Activated CD8-positive, alpha-beta memory T cell treated with anti-CD3 and anti-CD28 coated beads, Interleukin-2, amount 50 U/mL, for 1 hour (primary cell): Measurements from ENCODE around the gene TRAK1.

Experiments used
- DNase-seq: peaks from one replicate; pipeline ENCODE4 v3.0.0-alpha.2; 2020; ENCODE audit errors: extremely low read depth

TRAK1 gene

DNA sequence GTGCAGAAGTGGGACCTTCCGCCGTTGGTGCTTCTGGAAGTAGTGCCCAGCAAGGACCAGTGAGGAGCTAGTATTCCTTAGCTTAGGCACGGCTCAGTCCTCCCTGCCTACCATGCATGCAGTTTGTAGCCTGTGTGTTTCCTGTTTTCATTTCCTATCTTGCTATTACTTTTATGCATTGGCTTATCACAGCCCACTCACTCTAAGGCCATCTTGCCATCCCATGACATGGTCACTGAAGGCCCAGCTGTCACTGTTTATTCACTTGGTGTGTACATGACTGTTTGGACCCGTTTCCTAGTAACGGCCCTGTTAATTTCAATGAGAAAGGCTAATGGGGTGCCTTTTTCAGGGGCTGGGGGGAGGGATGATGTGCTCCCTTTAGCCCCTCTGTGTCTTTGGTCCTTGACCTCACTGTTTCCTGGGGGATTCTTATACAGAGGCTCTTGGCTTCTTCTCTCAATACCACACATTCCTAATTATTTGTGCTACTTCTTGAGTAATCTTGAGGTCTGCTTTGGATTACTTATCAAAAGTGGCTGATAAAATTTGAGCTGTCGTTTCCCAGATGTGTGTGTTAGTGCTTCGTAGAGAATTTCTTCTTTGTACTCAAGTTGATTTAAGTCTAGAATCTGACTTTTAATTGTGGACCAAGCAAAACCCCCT is 24.5 kb upstream of the TRAK1 start:
- no peak for DNase-seq

DNA sequence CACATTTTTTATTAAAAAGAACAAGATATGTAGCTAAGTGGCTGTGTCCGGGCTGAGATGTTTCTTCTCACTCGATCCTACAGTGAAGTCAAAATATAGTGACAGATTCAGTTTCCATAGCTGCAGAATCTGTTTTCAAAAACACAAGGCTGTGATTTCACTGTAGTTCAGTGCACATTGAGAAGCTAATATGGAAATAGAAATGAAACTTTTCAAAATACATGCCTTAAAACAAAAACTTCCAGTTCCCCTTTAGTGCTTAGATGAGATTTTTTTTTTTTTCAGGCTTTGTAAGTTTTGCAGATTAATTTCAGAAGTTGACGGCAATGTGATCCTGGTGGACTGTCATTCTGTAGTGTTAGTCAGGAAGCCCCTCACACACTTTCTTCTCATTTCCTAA is 23.8 kb upstream of the TRAK1 start:
- no peak for DNase-seq

DNA sequence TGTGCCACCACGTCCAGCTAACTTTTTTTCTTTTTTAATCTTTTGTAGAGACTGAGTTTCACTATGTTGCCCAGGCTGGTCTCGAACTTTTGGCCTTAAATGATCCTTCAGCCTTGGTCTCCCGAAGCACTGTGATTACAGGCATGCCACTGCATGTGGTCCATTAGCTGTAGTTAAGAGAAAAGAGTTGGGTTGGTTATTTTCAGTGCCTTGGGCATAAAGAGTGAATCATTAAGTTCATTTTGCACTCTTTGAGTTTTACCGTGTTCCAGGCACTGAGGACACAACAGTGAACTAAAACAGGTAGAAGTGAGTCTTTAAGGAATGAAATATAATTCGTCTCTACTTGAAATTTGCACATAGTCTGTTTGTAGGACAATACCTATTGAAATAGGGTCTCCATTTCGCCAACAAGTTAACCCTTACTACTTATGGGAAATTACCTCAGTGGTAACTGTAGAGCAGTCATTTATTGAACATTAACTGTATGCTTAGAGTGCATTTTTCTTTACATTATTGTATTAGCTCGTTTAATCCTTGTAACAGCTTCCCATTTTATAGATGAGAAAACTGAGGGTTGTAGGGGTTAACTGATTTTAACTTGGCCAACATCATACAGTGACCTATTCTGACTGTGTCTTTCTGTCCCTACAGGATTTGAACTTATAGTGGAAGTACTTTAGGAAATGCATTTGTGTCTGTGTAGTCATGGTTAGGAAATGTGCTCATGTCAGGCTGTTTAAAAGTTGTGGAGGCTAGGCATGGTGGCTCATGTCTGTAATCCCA is 22.7 kb upstream of the TRAK1 start:
- no peak for DNase-seq

DNA sequence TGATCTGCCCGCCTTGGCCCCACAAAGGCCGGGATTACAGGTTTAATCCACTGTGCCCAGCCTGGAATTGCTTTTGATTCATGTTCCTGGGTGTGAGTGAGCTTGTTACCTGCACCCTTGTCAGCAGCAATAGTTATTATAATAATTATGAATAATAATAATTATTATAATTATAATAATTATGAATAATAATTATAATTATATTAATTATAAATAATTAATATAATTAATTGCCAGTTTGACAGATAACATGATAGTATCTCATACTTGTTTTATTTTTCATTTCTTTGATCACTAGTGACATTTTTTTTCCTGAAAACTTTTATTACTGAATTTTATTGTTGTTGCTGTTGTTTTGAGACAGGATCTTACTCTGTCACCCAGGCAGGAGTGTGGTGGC is 21.1 kb upstream of the TRAK1 start:
- no peak for DNase-seq

DNA sequence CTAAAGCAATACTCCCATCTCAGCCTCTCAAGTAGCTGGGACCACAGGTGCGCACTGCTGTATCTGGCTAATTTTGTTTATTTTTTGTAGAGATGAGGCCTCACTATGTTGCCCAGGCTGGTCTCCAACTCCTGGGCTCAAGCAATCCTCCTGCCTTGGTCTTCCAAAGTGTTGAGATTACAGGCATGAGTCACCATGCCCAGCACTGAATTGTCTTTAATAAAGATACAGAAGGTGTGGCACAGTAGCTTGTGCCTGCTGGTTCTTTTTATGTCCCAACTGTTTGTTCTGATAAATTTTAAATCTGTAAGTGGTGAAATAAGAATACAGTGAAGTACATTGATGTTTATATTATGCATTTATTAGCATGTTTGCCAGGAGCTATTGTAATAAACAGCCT is 20.6 kb upstream of the TRAK1 start:
- no peak for DNase-seq

DNA sequence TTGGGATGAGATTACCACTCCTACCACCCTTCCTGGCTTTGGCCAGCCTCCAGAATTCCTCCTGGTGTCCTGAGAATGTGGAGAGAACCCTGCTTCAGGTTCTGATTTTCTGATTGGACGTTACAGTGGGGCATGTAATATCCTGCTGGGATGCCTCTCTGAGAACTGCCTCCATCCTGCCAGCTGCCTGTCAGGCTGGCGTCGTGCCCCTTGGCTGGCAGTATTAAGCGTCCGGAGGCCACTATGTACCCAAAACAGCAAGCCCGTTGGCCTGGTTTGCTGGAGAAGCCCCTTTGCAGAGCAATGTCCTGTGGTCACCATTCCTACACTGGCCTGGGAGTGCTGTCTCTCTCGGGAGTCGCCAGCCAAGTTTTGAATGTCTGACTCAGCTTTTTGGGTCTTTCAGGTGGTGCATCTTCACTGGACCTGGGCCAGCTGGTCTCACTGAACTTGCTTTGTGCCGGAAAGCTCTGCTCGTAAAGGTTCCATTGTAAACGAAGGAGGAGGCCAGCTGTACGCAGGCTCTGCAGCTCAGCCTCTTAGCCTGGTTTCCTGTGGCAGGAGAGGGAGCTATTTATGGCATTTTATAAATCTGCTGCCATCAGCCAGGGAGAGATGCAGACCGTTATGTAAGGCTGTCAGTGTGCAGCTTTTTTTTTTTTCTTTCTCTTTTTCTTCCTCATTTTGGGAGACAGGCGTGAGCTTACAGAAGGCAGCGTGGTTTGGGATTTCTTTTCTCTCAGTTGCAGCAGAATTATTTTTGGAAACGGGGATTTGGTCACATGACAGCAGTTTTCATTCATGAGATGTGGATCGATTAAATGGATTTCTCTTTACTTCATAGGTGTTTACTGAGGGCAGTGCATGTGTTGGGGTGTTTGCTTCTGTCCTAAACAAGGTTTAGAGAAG is 19.0 kb upstream of the TRAK1 start:
- DNase-seq = no peak

DNA sequence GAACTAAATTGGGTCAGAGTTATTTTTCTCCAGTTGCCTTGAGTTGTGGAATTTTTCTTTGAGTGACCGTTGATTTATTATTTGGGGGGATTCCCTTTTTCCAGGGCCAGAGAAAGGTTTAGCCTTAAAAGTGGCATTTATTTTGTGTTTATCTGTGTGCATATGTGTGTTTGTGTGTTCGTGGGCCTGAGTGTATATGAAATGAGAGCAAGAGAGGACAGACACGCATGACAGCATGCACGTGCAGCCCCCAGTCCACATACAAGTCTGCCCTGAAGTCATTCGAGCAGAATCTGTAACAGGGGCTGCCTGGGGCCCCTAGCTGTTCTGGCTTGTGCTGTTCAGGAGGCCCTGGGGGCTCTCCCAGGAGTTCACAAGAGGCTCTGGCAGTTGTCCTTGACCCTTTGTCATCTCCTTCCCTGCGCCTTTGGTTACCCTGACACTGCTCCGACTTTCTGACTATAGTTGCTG is 18.3 kb upstream of the TRAK1 start:
- no peak for DNase-seq

DNA sequence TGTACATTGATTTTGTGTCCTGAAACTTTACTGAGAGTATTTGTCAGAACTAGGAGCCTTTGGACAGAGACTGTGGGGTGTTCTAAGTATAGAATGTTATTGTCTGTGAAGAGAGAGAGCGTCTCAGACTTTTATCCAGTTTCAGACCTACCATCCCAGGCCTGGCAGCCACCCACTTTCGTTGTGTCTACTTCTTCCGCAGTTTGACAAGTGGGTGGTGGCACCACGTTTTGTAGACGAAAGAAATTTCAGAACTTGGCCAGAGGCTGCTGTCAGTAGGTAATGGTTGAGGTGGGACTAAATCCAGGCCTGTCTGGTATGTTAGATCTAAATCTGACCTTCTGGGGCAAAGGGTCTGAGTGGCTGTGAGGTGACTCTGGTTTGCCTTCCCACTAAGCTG is 13.4 kb upstream of the TRAK1 start:
- no peak for DNase-seq

DNA sequence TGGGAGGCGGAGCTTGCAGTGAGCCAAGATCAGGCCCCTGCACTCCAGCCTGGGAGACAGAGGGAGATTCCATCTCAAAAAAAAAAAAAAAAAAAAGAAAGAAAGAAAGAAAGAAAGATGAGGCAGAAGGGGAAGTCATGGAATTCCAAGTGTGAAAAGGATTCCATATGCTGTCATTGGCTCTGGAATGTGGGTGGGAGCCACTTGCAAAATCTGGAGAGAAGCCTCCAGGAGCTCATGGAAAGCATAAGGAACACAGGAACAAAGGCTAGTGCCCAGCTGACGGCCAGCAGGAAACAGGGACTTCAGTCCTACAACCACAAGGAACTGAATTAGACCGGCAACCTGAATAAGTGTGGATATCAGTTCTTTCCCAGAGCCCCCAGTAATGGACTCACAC is 12.5 kb upstream of the TRAK1 start:
- no peak for DNase-seq

DNA sequence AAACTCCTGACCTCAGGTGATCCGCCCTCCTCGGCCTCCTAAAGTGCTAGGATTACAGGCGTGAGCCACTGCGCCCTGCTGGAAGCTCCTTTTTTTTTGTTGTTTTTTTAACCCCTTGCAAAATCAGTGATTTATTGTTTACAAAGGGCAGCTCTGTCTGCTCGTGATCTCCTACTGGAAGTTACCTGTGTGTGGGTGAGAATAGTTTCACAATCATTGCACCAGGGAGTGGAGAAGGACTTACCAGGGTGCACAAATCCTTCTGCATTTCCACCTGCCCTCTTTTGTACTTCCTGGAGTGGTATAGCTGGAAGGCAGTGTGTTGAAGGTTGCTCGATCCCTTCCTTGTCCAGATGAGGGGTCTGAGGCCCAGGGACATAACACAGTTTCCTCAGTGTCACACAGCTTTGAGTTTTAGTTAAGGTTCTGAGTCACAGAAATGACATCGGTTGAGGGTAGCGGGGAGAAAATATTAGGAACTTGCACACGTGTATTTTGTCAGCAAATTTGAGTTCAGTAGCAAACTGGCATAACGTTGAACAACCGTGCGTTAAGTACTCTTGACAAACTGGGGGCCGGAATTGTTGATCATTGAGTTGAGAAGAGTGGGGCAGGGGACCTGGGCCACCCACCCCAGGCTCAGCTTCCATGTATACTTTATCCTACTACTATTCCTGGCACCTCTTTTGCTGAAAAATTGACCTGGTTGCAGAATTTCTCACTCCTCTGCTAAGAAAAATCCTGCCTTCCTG is 11.3 kb upstream of the TRAK1 start:
- no peak for DNase-seq

DNA sequence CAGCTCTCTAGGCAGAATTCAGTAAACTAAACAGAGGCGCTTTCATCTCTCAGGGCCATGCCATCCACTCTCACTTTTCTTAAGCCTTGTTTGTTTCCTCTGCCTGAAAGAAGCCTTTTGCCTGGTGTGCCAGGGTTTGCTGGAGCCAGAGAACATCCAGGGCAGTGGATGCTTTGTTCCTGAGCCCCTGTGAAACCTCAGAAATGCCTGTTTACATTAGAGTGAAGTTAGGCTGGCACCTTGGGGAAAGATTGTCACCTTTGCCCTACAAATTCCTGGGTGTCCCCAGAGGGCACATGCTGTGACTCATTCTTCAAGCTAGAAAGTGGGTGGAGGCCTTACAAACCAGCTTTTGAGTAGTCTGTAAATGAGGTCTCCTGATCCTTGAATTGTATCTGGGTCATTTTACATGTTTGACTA is 10.7 kb upstream of the TRAK1 start:
- no peak for DNase-seq

DNA sequence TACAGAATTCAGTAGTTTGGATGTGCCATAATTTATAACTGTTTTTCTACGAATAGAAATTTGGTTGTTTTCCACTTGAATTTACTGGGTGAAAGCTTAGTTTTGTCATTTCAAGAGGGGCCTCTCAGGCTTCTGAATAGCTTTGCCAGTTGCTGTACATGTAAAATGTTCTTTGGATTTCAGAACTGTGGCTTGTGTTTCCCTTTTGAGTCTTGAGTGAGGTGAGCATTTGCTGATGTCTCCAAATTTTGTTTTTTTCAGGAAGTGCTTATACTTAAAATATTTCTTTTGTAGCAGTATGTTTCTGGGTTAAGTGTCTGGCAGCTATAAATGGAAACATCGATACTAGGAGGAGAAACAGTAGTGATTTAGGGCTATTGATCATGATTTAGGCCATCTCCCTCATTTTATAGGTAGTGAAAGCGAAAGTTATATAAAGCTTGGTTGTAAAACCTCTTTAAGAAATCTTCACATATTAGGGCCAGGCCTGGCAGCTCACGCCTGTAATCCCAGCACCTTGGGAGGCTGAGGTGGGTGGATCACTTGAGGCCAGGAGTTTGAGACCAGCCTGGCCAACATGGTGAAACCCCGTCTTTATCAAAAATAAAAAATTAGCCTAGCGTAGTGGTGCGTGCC is 9.2 kb upstream of the TRAK1 start:
- DNase-seq = no peak

DNA sequence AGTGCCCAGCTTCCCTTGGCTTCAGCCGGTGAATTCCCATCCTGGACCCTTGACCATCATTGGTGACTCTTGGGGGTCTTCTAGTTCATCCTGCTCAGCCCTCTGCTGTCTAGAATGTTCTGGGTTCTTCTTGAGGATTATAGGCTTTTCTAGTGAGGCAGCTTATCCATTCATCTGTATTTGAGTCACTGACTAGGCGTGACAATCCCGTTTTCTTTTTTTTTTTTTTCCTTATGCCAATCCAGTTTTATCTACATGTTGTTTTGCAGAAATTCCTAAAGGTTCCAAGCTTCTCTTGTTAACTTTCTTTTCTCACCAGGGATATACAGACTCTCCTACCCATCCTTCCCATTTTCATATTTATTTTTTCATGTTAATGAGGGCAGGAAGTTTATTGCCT is 6.6 kb upstream of the TRAK1 start:
- no peak for DNase-seq

DNA sequence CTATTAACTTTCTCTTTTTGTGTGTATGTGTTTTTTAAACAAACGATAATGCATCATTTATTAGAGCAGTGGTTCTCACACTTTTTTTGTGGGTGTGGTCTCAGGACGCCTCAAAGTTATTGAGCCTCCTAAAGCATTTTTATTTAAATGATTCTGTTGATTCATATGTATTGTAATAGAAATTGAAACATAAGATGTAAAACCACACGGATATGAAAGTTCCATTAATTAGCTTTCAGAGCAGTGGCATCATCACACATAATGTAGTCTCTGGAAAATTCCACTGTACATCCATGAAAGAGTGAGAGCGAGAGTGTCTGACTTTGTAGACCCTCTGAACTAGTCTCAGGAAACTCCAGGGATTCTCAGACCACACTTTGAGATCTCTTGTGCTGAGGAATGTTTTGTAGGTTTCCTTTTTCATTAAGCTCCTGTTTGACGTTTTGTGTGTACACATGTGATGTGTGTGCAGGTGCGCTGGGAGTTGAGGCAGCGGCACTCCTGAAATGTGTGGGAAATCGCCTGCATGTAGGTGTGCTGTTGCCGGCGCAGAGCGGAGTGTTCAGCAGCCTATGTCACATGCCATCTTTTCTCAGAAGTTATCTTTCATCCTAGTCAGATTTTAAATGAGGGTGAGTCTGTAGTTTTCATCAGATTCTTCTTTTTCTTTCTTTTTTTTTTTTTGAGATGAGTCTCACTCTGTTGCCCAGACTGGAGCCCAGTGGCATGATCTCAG is 5.3 kb upstream of the TRAK1 start:
- no peak for DNase-seq

DNA sequence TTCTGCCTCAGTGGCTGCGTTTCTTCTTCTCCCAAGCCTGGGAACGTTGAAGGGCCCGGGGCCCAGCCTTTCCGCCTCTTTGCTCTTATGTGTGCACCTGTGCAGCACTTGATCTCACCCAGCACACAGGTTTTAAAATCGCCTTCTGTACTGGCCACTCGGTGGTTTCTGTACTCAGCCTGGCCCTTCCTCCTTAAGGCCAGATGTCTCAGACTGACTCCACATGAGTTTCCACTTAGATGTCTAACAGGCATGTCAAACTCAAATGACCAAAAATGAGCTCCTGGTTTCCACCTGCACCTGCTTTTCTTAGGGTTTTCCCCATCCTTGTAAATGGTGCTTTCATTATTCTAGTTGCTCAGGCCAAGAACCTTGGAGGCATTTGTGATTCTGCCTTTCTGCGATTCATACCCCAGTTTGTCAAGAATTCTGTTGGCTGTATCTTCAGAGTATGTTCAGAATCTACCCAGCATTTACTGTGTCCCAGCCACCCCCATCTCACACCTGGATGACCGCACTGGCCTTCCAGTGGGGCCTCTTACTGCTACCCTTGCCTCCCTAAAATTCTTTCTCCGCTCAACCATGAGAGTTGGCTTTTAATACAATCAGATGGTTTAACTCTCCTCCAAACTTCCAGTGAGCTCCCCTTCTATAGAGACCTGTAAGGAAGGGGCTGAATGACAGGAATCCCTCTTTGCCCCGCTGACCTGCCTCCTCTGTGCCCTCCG is 2.2 kb upstream of the TRAK1 start:
- DNase-seq = no peak

DNA sequence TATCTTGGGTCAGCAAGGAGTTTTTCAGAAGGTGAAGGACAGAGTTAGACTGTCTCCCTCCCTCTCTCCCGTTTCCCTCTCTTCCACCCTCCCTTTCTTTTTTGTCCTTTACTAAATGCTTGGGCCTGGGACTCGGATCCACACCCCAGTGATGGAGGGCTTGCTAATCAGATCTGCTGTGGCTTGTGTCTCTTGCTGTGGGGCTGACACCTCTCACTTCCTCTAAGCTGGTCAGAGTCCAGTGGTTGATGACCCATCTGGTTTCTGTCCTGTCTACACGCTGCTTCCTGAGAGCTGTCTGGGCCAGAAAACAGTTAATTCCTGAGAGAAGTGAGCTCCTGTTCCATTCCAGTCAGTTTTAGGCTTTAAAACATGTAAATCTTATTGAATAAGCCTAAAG is 849 bp downstream of the TRAK1 start:
- no peak for DNase-seq

DNA sequence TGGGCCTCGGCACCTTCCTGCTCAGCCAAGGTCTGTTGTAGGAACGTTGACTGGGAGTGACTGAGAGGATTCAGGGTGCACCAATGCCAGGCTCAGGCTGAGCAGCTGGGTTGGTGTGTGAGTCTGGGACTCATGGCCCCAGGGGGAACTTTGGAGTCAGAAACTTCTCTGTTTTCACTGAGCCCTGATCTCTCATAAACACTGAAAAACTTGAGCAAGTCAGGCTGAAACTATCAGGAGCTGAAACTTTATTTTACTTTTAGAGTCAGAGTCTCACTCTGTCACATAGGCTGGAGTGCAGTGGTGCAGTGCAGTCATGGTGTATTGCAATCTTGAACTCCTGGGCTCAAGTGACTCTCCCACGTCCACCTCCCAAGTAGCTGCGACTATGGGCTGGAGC is 3.0 kb downstream of the TRAK1 start:
- DNase-seq = no peak

DNA sequence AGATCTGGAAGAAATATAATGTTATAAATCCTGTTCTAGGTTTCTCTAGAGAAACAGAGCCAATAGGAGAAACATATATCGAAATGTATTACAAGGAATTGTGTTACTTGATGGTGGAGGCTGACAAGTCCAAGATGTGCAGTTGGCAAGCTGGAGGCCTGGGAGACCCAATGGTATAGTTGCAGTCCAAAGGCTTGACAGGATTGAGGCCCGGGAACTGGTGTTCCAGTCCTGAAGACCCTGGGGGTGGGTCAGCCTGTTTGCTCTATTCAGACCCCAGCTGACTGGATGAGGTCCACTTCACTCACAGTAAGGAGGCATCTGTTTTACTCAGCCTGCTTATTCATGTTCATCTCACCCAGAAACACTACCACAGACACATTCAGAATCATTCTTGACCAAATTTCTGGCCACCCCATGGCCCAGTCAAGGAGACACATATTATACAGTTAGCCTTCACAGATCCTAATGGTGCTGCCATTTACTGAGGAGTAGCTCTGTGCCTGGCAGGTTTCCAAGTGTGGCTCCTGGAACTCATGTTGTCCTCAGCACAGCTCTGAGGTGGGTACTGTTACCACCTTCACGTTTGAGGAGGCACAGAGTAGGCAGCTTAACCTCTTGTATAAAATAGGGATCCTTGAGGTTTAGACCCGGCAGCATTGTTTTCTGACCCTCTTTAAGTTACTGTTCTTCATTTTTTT is 3.7 kb downstream of the TRAK1 start:
- DNase-seq = no peak

DNA sequence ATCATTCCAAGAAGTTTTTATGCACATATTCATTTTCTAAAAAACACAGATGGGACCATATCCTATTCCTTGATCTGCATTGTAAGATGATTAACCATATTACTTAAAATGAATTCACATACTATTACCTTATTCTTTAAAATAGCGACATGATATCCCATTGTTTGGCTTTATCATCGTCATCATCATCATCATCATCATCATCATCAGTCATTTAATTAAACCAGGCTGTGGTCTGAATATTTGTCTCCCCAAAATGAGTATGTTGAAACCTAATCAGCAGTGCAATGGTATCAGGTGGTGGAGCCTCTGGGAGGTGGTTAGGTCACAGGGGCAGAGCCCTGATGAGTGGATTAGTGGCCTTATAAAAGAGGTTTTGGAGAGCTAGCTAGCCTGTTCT is 4.4 kb downstream of the TRAK1 start:
- DNase-seq = no peak
